HepG2 (cell line): ENCODE measurements around the gene ZC2HC1B.

Experiments used
- JUNB ChIP-seq: sonication (generic); formaldehyde crosslinking; IDR thresholded peaks from 2 replicates; pipeline ENCODE4 v1.8.0; 2022; ENCODE audit warnings: missing genetic modification reagents, mild to moderate bottlenecking, borderline replicate concordance
- SMARCE1 ChIP-seq: fragments of 450-650 bp; IDR thresholded peaks from 2 replicates; pipeline ENCODE4 v1.6.1; 2017; ENCODE audit warnings: borderline replicate concordance

DNA sequence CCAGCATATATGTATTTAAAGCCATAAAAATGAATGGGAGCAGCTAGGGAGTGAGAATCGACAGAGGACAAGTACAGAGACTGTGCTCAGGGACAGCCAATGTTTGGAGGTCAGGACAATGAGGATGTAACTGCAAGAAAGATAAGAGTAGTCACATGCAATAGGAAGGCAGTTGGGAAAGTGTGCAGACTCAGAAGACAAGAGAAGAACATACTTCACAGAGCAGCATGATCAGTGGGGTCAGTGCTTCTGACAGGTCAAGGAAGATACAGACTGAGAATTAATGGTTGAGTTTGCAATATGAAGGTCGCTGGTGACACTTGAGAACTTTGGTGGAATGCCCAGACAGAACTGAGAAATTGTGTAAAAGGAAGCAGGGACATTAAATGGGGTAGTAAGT lies 118.7 kb downstream of the ZC2HC1B start:
- TF ChIP-seq JUNB (CRISPR knock-in tag) (no peak), SMARCE1 (no peak)
